Daoy (cell line): ENCODE results near the gene COL6A3. TPM values are rescaled to one million over a fixed set of nuclear protein-coding genes. Genes with fewer than 3 reads are reported as not detected.

Experiments
- DNase-seq: peaks from one replicate; pipeline ENCODE4 v3.0.0-alpha.2; 2015; ENCODE audit warnings: low read depth
- total RNA-seq: library from RNA; depleted of rRNA; stranded (reverse); fragments of >200 nt; shearing (Covaris generic); gene quantifications from 2 replicates; pipeline ENCODE4 v1.2.3, GENCODE V29; 2014

Gene COL6A3
- total RNA-seq, 1 experiment from 2014 or later, result 296 TPM

- no peak for DNase-seq
Observed at GRCh38 chr2:237440819-237441281, 26.9 kb upstream of the COL6A3 start.

- DNase-seq, result peak; percentile 46
Observed at GRCh38 chr2:237438080-237438940, 24.3 kb upstream of the COL6A3 start.

- DNase-seq, result no peak
Observed at GRCh38 chr2:237437566-237437965, 23.6 kb upstream of the COL6A3 start.

- peak; percentile 54 for DNase-seq
Observed at GRCh38 chr2:237435844-237436587, 22.1 kb upstream of the COL6A3 start.

- DNase-seq, result peak; percentile 90
Observed at GRCh38 chr2:237434866-237435311, 20.9 kb upstream of the COL6A3 start.

- peak; percentile 66 for DNase-seq
Observed at GRCh38 chr2:237433920-237434676, 20.1 kb upstream of the COL6A3 start.

GRCh38 chr2:237432484-237433092 lies 18.6 kb upstream of the COL6A3 start:
- peak; percentile 99 for DNase-seq

- DNase-seq, result no peak
Observed at GRCh38 chr2:237431837-237432236, 17.9 kb upstream of the COL6A3 start.

GRCh38 chr2:237431372-237431771 lies 17.4 kb upstream of the COL6A3 start:
- peak; percentile 81 for DNase-seq

- no peak for DNase-seq
Observed at GRCh38 chr2:237430861-237431260, 16.9 kb upstream of the COL6A3 start.

- DNase-seq, result peak; percentile 57
Observed at GRCh38 chr2:237429753-237430152, 15.8 kb upstream of the COL6A3 start.

GRCh38 chr2:237427769-237428506 lies 14.0 kb upstream of the COL6A3 start:
- no peak for DNase-seq

GRCh38 chr2:237426517-237426916 lies 12.6 kb upstream of the COL6A3 start:
- DNase-seq, result no peak

- DNase-seq, result no peak
Observed at GRCh38 chr2:237425320-237425719, 11.4 kb upstream of the COL6A3 start.

- DNase-seq, result no peak
Observed at GRCh38 chr2:237424544-237424943, 10.6 kb upstream of the COL6A3 start.

- DNase-seq, result no peak
Observed at GRCh38 chr2:237423891-237424290, 9.9 kb upstream of the COL6A3 start.

GRCh38 chr2:237422309-237422708 lies 8.3 kb upstream of the COL6A3 start:
- DNase-seq, result no peak

- DNase-seq, result peak; percentile 90
Observed at GRCh38 chr2:237421542-237422116, 7.7 kb upstream of the COL6A3 start.

- no peak for DNase-seq
Observed at GRCh38 chr2:237418300-237418699, 4.3 kb upstream of the COL6A3 start.

GRCh38 chr2:237412988-237413776 lies 782 bp downstream of the COL6A3 start:
- peak; percentile 33 for DNase-seq
